ENCODE measurements around the gene AGTRAP. TPM values are rescaled to one million over a fixed set of nuclear protein-coding genes. Genes with fewer than 3 reads are reported as not detected.

The AGTRAP gene
- total RNA-seq, 1 donor from 2014 or later = 2.4 TPM

DNA sequence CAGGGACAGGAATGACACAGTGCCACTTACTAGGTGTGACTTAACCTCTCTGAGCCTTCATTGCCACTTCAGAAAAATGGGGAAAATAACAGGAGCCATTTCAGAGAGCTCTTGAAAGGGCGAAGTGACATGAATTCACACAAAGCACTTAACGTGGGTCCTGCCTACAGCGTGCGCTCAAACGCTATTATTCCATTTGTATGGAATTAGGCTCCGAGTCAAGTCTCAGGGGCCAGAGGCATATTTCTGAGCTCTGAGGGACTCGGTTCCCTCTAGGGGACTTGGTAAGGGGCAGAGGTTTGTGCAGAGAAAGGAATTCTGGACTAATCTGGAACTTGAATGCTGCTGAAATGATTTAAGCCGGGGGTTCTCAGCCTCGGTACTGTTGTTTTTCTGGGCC, 30.3 kb upstream of the AGTRAP start:
- FAIRE-seq = no peak
- DNase-seq (ENCODE audit: low spot score in 2 of 2) = no peak

DNA sequence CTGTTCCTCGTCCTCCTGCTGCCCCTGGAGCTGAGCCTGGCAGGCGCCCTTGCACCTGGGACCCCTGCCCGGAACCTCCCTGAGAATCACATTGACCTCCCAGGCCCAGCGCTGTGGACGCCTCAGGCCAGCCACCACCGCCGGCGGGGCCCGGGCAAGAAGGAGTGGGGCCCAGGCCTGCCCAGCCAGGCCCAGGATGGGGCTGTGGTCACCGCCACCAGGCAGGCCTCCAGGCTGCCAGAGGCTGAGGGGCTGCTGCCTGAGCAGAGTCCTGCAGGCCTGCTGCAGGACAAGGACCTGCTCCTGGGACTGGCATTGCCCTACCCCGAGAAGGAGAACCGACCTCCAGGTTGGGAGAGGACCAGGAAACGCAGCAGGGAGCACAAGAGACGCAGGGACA, 29.6 kb upstream of the AGTRAP start:
- FAIRE-seq = no peak
- DNase-seq (ENCODE audit: low spot score in 2 of 2) = no peak

DNA sequence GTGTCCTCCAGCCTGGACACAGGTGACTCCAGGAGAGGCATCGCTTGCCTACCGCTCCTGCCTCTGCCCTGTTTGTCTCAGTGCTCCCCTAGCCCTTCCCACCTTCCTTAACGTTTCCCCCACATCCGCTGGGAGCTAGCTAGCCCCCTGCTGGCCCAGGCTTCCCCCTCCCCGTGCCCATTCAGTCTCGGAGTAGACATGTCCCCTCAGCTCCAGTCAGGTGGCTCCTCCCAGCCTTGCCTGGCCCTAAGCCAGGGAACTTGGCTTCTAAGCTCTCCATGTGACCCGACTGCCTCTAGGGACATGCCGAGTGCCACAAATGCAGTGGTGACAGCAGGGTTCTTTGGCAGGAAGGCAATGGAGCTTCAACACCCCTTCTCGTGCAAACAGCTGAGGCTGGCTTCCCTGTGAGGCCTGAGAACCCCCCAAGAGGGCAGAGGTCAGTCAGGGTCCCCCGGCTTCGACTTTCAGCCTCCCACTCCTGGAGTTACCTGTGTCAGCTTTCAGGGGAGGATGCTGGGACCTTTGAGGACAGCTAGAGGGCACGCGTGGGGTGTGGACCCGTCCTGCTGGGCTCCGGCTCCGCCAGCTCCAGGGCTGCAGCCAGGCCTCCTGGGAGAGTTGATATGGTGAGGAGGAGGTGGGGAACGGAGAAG, 28.2 kb upstream of the AGTRAP start:
- FAIRE-seq (no peak), DNase-seq (ENCODE audit: low spot score in 2 of 2) (peak in 1 of 2 donors; percentile 60)

DNA sequence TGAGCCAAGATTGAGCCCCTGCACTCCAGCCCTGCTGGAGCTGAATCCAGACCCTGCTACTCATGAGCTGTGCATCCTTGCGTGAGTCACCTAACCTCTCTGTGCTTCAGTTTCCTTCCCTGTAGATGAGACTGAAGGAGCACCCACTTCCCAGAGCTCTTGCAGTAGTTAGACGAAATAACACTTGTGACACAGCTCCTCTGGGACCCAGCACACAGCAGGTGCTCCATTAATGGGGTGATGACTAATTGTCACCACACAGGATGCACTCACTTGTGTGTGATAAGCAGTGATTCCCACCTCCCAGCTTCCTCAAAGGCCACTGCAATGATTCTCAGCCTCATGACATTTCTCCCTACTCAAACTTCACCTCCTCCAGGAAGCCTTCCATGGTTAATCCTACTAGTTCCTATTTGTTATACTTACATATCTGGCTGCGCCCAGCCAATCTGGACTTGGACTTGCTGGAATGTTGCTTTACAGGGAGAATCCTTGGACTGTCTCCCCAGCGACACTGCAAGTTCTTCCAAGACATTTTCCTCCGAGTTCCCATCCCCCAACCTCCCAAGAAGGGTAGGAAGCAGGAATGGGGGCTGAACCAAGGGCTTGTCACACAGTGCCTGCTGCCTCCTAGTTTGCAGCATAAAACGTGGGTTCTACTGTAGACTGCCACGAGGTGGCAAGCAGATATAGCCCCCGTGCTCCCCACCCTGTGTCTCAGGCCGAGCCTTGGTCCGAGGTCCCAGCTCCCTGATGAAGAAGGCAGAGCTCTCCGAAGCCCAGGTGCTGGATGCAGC, 27.2 kb upstream of the AGTRAP start:
- FAIRE-seq = no peak

DNA sequence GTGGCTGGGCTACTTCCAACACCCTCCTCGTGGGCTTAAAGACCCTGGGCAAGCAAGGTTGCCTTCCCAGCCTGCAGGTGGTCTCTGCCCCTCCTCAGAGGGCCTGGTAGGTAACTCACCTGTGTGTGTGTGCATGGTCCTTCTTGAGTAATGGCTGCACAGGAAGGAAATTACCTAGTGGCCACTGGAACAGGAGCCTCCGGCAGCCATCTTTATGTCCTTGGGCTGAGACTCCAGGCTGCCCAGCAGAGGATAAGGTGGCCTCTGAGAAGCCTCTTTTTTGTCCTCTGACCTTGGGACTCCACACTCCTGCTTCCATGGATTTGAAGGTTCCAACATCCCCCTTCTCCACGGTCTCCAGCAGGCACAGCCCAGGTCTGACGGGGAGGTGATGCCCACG, 24.4 kb upstream of the AGTRAP start:
- FAIRE-seq (no peak), DNase-seq (ENCODE audit: low spot score in 2 of 2) (no peak)

More for the DNA sequence above, 27.2 kb upstream of the AGTRAP start:
- DNase-seq (ENCODE audit: low spot score in 2 of 2) = no peak

DNA sequence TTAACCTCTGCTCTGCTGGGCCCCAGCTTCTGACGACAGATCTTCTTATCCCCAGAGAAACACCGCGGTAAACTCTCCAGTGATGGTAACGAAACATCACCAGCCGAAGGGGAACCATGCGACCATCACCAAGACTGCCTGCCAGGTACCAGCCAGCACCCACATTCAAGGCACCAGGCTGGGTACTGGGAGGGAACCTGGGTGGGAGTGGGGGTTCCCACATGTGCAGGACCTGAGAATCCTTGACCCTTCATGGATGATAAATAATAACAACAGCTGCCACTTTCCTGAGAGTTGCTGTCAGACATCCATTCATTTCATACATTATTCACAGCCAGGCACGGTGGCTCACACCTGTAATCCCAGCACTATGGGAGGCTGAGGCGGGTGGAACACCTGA, 23.7 kb upstream of the AGTRAP start:
- no peak for FAIRE-seq
- DNase-seq (ENCODE audit: low spot score in 2 of 2) = no peak

DNA sequence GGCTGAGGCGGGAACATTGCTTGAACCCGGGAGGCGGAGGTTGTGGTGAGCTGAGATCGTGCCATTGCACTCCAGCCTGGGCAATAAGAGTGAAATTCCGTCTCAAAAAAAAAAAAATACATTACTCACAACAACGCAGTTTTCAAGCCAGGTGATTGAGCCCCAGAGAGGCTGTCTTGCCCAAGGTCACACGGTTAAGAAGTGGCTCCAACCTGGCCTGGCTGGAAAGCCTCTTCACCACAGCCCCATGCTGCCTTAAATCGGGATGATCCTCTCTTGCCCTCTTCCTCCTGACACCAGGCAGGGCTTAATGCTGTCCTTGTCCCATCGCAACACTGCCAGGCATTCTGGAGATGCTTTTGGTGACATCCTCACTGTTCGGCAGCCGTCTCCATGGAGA, 22.8 kb upstream of the AGTRAP start:
- DNase-seq (ENCODE audit: low spot score in 2 of 2) = no peak
- no peak for FAIRE-seq

DNA sequence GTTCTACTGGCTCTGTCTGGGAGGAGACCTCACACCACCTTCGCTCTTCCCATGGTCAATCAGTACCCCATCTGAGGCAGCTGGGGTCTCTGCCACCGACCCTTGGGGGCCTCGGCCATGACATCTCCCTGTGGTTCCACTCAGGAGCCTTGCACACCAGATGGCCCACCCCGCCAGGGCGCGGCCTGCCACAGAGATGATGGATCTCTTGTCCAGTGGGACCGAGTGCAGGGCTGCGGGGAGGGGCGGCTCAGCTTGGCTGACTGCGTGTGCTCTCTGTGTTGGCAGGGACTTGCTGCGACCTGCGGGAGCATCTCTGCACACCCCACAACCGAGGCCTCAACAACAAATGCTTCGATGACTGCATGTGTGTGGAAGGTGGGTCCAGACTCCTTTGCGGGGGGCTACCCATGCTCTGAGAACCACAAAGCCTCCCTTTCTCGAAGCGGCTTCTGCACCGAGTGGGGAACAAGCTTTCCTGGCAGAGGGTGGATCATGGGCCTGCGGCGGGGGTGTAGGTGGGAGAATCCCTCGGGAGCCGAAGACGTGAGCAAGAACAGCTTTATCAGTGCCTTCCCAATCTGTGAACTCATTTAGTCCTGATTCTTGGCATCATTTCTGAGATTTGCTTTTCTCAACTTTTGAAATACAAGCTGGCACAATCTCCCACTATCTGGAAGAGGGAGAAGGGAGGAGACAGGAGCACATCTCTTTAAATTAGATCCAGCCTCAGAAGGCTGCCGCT, 20.9 kb upstream of the AGTRAP start:
- FAIRE-seq = no peak
- no peak for DNase-seq (ENCODE audit: low spot score in 2 of 2)

DNA sequence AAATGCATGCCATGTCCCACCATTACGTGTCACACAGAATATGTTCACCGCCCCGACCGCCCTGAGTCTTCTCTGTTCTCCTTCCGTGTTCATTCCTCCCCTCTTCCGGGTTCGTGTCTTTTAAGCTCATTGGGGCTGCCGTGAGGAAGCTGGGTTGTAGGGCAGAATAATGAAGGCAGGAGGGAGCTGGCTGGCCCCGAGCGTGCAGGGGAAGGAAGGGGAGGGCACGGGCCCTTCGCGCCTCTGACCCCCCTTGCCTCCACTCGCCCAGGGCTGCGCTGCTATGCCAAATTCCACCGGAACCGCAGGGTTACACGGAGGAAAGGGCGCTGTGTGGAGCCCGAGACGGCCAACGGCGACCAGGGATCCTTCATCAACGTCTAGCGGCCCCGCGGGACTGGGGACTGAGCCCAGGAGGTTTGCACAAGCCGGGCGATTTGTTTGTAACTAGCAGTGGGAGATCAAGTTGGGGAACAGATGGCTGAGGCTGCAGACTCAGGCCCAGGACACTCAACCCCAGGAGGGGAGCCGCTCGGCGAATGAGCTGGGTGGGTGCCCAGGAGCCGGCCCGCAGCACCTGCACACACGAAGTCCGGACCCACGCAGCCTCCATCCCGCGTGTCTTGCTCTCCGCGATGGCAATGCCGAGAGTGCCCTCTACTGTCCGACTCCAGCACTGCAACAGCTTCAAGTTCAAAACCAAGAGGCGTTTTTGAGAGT, 16.5 kb upstream of the AGTRAP start:
- no peak for FAIRE-seq
- peak in 1 of 2 donors; percentile 80 for DNase-seq (ENCODE audit: low spot score in 2 of 2)

DNA sequence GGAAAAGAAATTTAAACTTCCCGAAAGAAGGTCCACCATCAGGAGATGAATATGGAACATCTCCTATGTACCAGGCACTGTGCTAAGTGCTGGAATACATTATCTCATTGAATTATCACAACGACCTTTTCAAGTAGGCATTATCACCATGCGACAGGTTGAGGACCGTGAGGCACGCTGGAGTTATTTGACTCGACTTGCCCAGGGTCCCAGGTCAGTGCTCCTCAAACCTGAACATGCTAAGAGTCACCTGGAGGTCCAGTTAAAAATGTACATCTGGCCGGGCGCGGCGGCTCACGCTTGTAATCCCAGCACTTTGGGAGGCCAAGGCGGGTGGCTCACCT, 15.9 kb upstream of the AGTRAP start:
- DNase-seq (ENCODE audit: low spot score in 2 of 2) = no peak
- no peak for FAIRE-seq

DNA sequence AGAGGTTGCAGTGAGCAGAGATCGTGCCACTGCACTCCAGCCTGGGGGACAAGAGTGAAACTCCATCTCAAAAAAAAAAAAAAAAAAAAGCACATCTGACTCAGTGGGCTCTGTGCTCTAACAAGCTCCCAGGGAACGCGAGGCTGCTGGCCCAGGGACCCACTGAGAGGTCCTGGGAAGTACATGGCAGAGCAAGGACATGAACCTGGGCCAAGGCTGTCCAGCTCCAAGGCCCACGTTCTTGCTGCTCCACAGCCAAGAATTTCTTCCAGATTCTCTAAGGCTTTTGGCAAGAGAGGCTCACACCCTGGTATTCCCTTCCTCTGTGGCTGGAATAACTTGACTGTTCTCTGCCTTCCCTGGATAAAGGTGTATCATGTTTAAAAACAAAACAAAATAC, 15.4 kb upstream of the AGTRAP start:
- FAIRE-seq (no peak), DNase-seq (ENCODE audit: low spot score in 2 of 2) (no peak)

DNA sequence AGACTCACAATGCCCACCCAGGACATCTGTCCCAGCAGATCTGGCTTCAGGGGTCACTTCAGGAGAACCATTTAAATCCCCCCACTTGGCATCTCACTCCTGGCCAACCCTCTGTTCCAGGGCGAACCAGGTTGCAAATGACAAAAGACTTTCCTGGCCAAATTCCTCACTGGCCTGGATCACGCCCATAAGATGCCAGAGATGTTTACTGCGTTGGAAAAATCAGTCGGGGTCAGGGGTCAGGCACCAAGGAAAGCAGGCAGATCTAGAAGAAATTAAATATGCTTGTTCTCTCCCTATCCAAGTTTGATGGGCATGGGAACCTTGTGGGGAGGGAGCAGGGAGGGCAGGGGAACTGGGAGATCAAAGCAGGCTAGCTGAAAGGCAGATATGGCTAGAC, 14.6 kb upstream of the AGTRAP start:
- no peak for FAIRE-seq

DNA sequence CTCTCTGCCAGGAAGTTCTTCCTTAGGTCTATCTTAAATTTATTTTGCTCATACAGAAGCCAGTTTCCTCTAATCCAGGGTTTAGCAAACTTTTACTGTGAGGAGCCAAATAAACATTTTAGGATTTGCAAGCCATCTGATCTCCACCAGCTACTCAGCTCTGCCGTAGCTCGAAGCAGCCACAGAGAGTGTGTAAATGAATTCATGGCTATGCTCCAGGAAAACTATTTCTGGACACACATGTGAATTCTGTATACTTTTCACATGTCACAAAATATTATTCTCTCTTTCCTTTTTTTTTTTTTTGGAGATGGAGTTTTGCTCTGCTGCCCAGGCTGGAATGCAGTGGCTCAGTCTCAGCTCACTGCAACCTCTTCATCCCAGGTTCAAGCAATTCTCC, 13.4 kb upstream of the AGTRAP start:
- no peak for FAIRE-seq
- no peak for DNase-seq (ENCODE audit: low spot score in 2 of 2)

More for the DNA sequence above, 14.6 kb upstream of the AGTRAP start:
- DNase-seq (ENCODE audit: low spot score in 2 of 2) = no peak

DNA sequence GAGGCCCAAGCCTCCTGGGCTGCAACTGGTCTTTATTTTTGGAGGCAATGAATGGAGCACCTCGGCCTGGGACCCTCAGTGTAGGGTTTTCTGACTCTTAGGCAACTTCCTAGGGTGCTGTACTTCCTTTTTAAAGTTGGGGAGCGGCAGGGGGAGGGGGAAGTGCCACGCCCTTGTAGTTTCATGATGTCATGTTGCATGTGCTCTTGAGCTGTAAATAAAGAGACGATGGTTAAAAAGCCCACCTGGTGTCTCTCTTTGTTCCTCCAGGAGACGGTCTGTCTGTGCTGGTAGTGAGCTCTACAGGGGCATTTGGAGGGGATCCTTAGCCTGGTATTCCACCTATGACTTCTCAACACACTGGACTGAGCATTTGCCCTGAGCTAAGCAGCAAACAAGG, 10.3 kb upstream of the AGTRAP start:
- DNase-seq (ENCODE audit: low spot score in 2 of 2) (no peak), FAIRE-seq (no peak)

DNA sequence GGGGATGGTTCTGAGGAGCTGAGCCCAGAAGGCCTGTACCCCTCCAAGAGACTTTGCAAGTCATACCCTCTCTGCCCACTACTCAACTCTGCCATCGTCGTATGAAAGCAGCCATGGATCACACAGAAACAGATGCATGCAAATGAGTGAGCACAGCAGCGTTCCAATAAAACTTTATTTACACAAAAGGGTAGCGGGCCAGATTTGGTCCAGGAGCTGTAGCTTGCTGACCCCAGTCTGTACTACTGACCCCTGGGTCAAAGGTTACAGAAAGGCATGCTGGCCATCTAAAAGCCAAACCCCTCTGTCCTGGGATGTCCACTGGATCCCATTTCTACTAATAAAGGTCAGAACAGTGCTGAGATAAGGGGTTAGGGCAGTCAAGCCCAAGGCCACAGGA, 8.8 kb upstream of the AGTRAP start:
- FAIRE-seq (no peak), DNase-seq (ENCODE audit: low spot score in 2 of 2) (no peak)

DNA sequence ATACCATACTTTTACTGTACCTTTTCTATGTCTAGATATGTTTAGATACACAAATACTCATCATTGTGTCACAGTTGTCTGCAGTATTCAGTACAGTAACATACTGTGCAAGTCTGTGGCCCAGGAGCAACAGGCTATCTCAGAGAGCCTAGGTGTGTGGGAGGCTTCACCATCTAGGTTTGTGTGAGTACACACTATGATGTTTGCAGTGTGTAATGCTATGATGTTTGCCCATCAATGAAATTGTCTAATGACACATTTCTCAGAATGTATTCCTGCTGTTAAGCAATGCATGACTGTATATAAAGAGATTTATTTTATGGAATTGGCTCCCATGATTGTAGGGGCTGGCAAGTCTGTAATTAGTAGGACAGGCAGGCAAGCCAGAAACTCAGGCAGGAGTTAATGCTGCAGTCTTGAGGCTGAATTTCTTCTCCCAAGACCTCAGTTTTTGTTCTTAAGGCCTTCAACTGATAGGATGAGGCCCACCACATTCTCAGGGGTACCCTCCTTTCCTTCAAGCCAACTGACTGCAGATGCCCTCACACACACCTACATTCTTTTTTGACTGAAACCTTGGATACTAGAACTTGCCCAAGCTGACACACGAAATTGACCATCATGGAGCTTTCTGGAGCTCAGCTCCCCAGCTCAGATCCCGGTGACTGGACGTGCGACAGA, 7.7 kb upstream of the AGTRAP start:
- DNase-seq (ENCODE audit: low spot score in 2 of 2) (no peak), FAIRE-seq (no peak)

DNA sequence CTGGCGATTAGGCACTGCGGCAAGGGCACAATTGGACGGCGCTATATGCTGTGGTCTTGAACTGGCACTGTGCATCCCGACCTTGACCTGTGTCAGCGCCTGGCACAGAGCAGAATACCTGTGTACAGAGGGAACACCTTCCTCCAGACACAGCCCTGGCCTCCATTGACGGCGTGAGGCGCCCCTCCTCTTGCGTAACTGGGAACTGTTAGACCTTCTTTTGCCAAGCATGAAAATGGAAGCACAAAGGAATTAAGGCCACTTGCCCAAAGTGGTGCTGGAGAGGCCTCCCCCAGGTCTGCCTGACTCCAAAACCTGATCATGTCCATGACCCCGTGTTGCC, 6.8 kb upstream of the AGTRAP start:
- no peak for DNase-seq (ENCODE audit: low spot score in 2 of 2)
- no peak for FAIRE-seq

DNA sequence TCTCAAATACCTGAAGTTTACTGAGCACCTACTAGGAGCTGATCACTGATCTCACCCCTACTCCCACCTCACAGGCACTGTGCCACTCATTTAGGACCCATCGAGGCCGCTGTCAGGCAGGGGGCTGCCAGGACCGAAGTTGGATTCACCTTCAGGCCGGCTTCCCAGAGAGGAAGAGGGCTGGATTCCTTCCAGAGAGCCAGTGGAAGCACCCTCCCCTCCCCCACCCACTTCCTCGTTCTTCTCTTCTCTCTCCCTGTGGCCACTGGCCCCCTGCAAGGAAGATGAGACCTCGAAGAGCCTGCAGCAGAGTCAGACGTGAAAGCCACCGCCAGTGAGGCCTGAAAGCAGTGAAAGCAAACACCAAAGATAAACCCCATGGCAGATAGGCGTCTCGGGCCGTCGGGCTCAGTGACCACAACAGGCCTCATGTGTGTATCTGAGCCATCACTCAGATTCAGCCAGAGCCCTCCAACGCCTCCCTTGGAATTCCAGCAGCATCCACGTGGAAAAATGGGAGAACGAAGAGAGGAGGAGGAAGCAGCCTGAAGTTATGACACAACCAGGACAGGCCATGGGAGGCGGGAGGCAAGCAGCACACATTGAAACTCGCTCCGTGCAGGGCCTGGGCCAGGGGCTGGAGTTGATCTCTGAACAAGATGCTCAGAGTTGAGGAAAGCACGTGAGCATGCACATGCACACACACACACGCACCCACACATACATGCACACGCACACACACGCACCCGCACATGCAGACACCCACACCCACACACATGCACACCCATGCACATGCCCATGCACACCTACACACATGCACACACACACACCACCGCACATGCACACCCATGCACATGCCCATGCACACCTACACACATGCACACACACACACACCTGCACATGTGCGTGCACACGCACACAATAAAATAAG, 6.2 kb upstream of the AGTRAP start:
- no peak for FAIRE-seq

DNA sequence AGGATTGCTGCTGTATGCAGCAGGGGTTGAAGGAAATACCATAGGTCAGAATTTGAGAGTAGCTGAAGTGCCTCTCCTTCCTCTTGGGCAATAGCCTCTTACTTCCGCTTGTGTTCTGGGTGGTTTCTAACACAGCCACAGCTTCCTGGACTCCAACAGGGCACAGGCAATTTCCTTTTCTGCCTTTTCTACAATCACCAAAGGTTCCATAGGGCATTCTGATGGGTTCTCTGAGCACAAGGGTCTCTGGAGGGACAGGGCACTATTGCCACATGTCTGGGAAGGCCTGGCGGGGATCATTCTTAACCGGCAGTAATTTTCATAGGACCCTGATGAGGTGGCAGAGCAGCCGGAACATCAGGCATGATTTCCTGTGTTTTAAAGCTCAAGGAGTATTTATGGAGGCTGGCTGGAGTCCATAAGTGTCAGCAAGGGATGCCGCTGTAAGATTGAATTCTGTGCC, 5.5 kb upstream of the AGTRAP start:
- FAIRE-seq = no peak
- DNase-seq (ENCODE audit: low spot score in 2 of 2) = no peak

More for the DNA sequence above, 6.2 kb upstream of the AGTRAP start:
- no peak for DNase-seq (ENCODE audit: low spot score in 2 of 2)
